H1 (cell line): ENCODE results near the gene KRT80. TPM values are rescaled to one million over a fixed set of nuclear protein-coding genes. Genes with fewer than 3 reads are reported as not detected.
A peak's percentile ranks its signal among the peaks of the same experiment; 100 is the strongest.

Source experiments
- ASH2L ChIP-seq: fragments of 200-600, 300-600 bp; sonication (generic); IDR thresholded peaks from one replicate; pipeline ENCODE4 v1.7.1; 2017; ENCODE audit warnings: low read length
- ATF2 ChIP-seq: IDR thresholded peaks from 2 replicates; pipeline ENCODE4 v1.6.1; 2012; ENCODE audit warnings: low read length, inconsistent platforms
- CBX5 ChIP-seq: fragments of 300-800, 300-1000 bp; sonication (generic); IDR thresholded peaks from 2 replicates; pipeline ENCODE4 v1.7.1; 2016; ENCODE audit warnings: antibody characterized with exemption, low read length, low read depth
- CBX8 ChIP-seq: fragments of 300-800, 300-1000 bp; sonication (generic); IDR thresholded peaks from 2 replicates; pipeline ENCODE4 v1.7.1; 2016; ENCODE audit warnings: low read depth, low read length, borderline replicate concordance
- CREB1 ChIP-seq: IDR thresholded peaks from 2 replicates; pipeline ENCODE4 v1.6.1; 2012; ENCODE audit warnings: inconsistent platforms
- EP300 ChIP-seq, 2 experiments: IDR thresholded peaks; 1 replicate in 1 of 2; 2 replicates in 1 of 2; pipeline ENCODE4 v1.6.1; 2011 to 2012; ENCODE audit warnings: low read depth in 2 of 2, low read length in 2 of 2, mild to moderate bottlenecking in 2 of 2, borderline replicate concordance in 1 of 2, inconsistent platforms in 1 of 2, moderate library complexity in 1 of 2
- GTF2F1 ChIP-seq: IDR thresholded peaks from 2 replicates; pipeline ENCODE4 v1.6.1; 2012; ENCODE audit warnings: low read depth, low read length, improper control_type of control experiment, borderline replicate concordance
- JUND ChIP-seq: IDR thresholded peaks from 2 replicates; pipeline ENCODE4 v1.6.1; 2011; ENCODE audit warnings: mild to moderate bottlenecking, improper control_type of control experiment, low read length
- KDM5A ChIP-seq: fragments of 200-600 bp; IDR thresholded peaks from 2 replicates; pipeline ENCODE4 v1.7.1; 2012; ENCODE audit warnings: mild to moderate bottlenecking, low read length, inconsistent platforms, mixed read lengths
- MAX ChIP-seq: IDR thresholded peaks from 2 replicates; pipeline ENCODE4 v1.6.1; 2012; ENCODE audit warnings: inconsistent platforms
- RAD21 ChIP-seq, 2 experiments: IDR thresholded peaks in 1 of 2; conservative IDR thresholded peaks in 1 of 2; 2 replicates each; pipeline ENCODE4 v1.6.1; 2011; ENCODE audit warnings: low read depth in 2 of 2, low read length in 2 of 2, improper control_type of control experiment in 1 of 2, inconsistent platforms in 1 of 2, mild to moderate bottlenecking in 1 of 2, moderate library complexity in 1 of 2
- RBBP5 ChIP-seq: IDR thresholded peaks from 2 replicates; pipeline ENCODE4 v1.7.1; 2012; ENCODE audit warnings: low read depth, mild to moderate bottlenecking, inconsistent platforms, low read length, moderate library complexity, borderline replicate concordance
- SAP30 ChIP-seq: fragments of 300-600 bp; sonication (generic); IDR thresholded peaks from 2 replicates; pipeline ENCODE4 v1.7.1; 2012; ENCODE audit warnings: low read length, moderate library complexity, mild to moderate bottlenecking, inconsistent platforms; ENCODE audit not compliant: insufficient read depth, insufficient replicate concordance
- SIN3A ChIP-seq, 2 experiments: IDR thresholded peaks in 1 of 2; conservative IDR thresholded peaks in 1 of 2; 2 replicates each; pipeline ENCODE4 v1.6.1; 2011 to 2012; ENCODE audit warnings: low read length in 2 of 2, improper control_type of control experiment in 1 of 2, low read depth in 1 of 2, mild to moderate bottlenecking in 1 of 2
- TBP ChIP-seq: IDR thresholded peaks from 2 replicates; pipeline ENCODE4 v1.6.1; 2011; ENCODE audit warnings: low read depth, low read length, improper control_type of control experiment
- TEAD4 ChIP-seq: IDR thresholded peaks from 2 replicates; pipeline ENCODE4 v1.6.1; 2012; ENCODE audit warnings: low read depth, low read length, inconsistent platforms, mixed read lengths
- YY1 ChIP-seq: IDR thresholded peaks from 2 replicates; pipeline ENCODE4 v1.6.1; 2011; ENCODE audit warnings: low read depth, mild to moderate bottlenecking, low read length
- ZNF274 ChIP-seq: IDR thresholded peaks from 2 replicates; pipeline ENCODE4 v1.7.0; 2012; ENCODE audit warnings: low read length, borderline replicate concordance; ENCODE audit errors: extremely low read depth
- polyA plus RNA-seq, 7 experiments: library from polyadenylated mRNA; depleted of rRNA in 3 of 7; stranded (reverse) in 5 of 7; unstranded in 2 of 7; fragments of >200 nt in 5 of 7; fragments of 200-250 nt in 2 of 7; gene quantifications; 1 replicate in 5 of 7; 2 replicates in 1 of 7; 4 replicates in 1 of 7; pipeline versions ENCODE4 v1.2.1 to v1.2.3, GENCODE V29; 2011 to 2013; ENCODE audit warnings: missing spikeins in 2 of 7, mixed read lengths in 2 of 7
- total RNA-seq: library from RNA; stranded (reverse); fragmentation: NEBNext Ultra II Directional; extraction: Animal tissue kit (Norgen Biotek cat#: 25700); gene quantifications from 2 replicates; pipeline ENCODE4 v1.2.1, GENCODE V29; 2021

Gene KRT80
- total and polyA plus RNA-seq, 2 of the 8 experiments (the other 6 are each of a cell fraction or from before 2014, with no cell fraction given), result 0.05 TPM; not detected in 1

GRCh38 chr12:52121824-52122539, 69.8 kb downstream of the KRT80 start (continued):
- peak; percentile 34; the same call in 1 of the 2 replicates for TF ChIP-seq CREB1
- TF ChIP-seq ATF2, result no peak
- no peak for TF ChIP-seq TBP
- no peak for TF ChIP-seq RBBP5
- TF ChIP-seq JUND, result no peak
- TF ChIP-seq CBX8, result no peak
- no peak for TF ChIP-seq GTF2F1
- peak; percentile 29; the same call in 1 of the 2 replicates for TF ChIP-seq MAX
- 0 out of 3 replicates have a peak, but pooled peaks of 1 of the 2 experiments have one; percentile 28 for TF ChIP-seq EP300 (IDR thresholded peaks at IDR 0.05; ENCODE audit: borderline replicate concordance in 1 of 2, low read depth in 2 of 2, low read length in 2 of 2)
- TF ChIP-seq RAD21 (IDR thresholded peaks at IDR 0.05 in 1 of 2, conservative IDR thresholded peaks at IDR 0.05 in 1 of 2; ENCODE audit: low read depth in 2 of 2, low read length in 2 of 2), result peak; percentile 60 to 74
- TF ChIP-seq CBX5, result no peak
- TF ChIP-seq SAP30, result no peak
- 0 out of 2 replicates have a peak, but pooled peaks have one; percentile 39 for TF ChIP-seq TEAD4
- 0 out of 2 replicates have a peak, but pooled peaks have one; percentile 28 for TF ChIP-seq YY1
- TF ChIP-seq SIN3A (conservative IDR thresholded peaks at IDR 0.05 in 1 of 2, IDR thresholded peaks at IDR 0.05 in 1 of 2; ENCODE audit: low read depth in 1 of 2, low read length in 2 of 2), result no peak
- TF ChIP-seq ASH2L, result no peak
- no peak for TF ChIP-seq KDM5A
- TF ChIP-seq ZNF274, result no peak
